IPS-18a (cell line): ENCODE data around the gene POU2F1.

ENCODE experiments used
- H3K27ac ChIP-seq: one replicate; pipeline ENCODE4 v1.5.1; 2013; ENCODE audit warnings: low read length
- H3K27me3 ChIP-seq: one replicate; pipeline ENCODE4 v1.6.1; 2013; ENCODE audit warnings: mild to moderate bottlenecking, low read length; ENCODE audit not compliant: control insufficient read depth, insufficient read depth
- H3K36me3 ChIP-seq: one replicate; pipeline ENCODE4 v1.6.1; 2013; ENCODE audit warnings: low read depth, low read length; ENCODE audit not compliant: control insufficient read depth
- H3K4me1 ChIP-seq: one replicate; pipeline ENCODE4 v1.6.1; 2013; ENCODE audit warnings: low read depth, low read length; ENCODE audit not compliant: control insufficient read depth
- H3K4me3 ChIP-seq: one replicate; pipeline ENCODE4 v1.5.1; 2013; ENCODE audit warnings: low read length
- H3K9ac ChIP-seq: one replicate; pipeline ENCODE4 v1.6.1; 2013; ENCODE audit warnings: mild to moderate bottlenecking, low read length, moderate library complexity
- H3K9me3 ChIP-seq: one replicate; pipeline ENCODE4 v1.6.1; 2013; ENCODE audit warnings: low read depth, low read length; ENCODE audit not compliant: control insufficient read depth

The POU2F1 gene

DNA sequence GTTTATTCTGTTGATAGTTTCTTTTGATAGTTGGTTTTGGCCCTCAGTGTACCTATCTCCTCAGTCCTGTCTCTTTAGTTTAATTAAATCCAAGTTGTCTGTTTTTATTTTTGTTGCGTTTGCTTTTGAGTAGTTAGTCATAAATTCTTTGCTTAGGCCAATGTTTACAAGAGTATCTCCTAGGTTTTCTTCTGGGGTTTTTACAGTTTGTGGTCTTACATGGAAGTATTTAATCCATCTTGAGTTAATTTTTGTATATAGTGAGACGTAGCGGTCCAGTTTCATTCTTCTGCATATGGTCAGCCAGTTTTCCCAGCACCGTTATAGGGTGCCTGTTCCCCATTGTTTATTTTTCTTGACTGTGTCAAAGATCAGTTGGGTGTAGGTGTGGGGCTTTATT lies 139.4 kb downstream of the POU2F1 start:
- Histone ChIP-seq H3K27me3 (no peaks in the 10 kb centered on the region), H3K9me3 (no peaks in the 10 kb centered on the region), H3K4me3 (no peak overlapping the region), H3K4me1 (peaks cover 4% of the 10 kb centered on the region), H3K36me3 (no peaks in the 10 kb centered on the region), H3K9ac (no peak overlapping the region), H3K27ac (no peak overlapping the region)

DNA sequence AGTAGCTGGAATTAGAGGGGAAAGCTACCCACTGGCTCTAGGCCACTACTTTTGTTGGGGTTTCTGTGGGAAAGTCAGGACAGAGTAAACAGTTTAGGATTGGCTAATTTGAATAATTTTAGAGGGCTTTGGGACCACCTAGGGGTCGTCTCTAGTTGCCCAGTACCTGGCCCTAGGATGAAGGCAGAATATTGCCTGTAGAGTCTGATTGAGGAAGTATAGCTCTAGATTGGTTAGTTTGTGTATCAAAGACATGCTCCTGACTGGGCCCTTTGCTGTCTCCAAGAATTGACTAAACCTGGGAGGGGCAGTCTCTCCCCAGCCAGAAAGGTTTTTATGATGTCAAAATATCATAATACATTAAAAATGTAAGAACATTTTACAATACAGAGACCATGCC lies 142.0 kb downstream of the POU2F1 start:
- H3K4me3 ChIP-seq = no peak overlapping the region
- H3K27ac ChIP-seq = no peak overlapping the region
- no peaks in the 10 kb centered on the region for H3K27me3 ChIP-seq
- H3K9ac ChIP-seq = no peak overlapping the region
- no peaks in the 10 kb centered on the region for H3K9me3 ChIP-seq
- peaks cover 6% of the 10 kb centered on the region for H3K36me3 ChIP-seq
- H3K4me1 ChIP-seq = peaks cover 10% of the 10 kb centered on the region

DNA sequence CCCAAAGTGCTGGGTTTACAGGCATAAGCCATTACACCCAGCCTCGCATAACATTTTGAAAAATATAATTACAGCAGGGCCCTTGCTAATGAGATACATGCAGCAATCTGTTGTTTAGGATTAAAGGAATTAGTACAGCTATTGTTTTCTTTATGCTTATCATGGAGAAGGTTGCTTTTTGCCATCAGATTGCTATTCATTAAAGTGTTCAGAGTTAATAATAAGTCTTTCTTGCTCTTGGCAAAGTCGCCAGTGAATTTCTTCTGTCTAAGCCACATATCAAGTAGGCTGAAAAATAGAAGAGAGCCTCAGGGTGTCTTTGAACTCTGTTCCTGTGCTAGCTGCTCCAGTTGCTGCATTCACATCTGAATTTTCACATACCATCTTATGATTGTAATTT lies 144.1 kb downstream of the POU2F1 start:
- Histone ChIP-seq H3K4me3 (no peak overlapping the region), H3K36me3 (peaks cover 6% of the 10 kb centered on the region), H3K9ac (no peak overlapping the region), H3K27ac (no peak overlapping the region), H3K4me1 (peaks cover 10% of the 10 kb centered on the region), H3K27me3 (no peaks in the 10 kb centered on the region), H3K9me3 (no peaks in the 10 kb centered on the region)

DNA sequence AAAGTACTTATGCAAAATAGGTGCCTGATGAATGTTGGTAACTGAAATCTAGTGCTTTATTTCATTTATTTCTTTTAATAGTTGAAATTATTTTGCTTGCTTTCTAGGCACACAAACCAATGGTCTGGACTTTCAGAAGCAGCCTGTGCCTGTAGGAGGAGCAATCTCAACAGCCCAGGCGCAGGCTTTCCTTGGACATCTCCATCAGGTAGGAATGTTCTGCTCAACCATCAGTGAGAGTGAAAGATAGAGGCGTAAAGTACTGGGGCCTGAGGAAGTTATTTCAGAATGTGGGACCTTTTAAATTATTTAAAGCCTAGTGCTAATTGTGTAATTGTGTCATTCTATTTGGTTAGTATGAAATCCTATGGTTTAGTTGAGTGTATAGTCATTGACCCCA lies 144.7 kb downstream of the POU2F1 start:
- no peaks in the 10 kb centered on the region for H3K9me3 ChIP-seq
- H3K36me3 ChIP-seq = peaks cover 6% of the 10 kb centered on the region
- H3K9ac ChIP-seq = no peak overlapping the region

DNA sequence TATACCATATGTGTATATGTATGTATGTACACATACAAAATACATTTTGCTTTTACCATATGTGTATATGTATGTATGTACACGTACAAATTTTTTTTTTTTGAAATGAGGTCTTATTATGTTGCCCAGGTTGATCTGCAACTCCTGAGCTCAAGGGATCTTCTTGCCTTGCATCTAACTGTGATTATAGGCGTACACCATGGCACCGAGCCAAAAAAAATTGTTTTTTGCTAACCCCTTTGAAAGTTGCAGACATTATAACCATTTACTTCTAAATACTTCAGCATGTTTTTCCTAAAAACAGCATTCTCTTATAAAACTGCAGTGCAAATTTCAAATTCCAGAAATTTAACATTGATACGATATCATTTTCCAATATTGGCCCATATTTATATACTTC lies 147.0 kb downstream of the POU2F1 start:
- Histone ChIP-seq H3K27ac (no peak overlapping the region), H3K9ac (no peak overlapping the region), H3K27me3 (no peaks in the 10 kb centered on the region), H3K36me3 (peaks cover 14% of the 10 kb centered on the region), H3K9me3 (no peaks in the 10 kb centered on the region), H3K4me3 (no peak overlapping the region), H3K4me1 (peaks cover 6% of the 10 kb centered on the region)

More for the DNA sequence above, 144.7 kb downstream of the POU2F1 start:
- Histone ChIP-seq H3K4me3 (no peak overlapping the region), H3K27me3 (no peaks in the 10 kb centered on the region), H3K27ac (no peak overlapping the region), H3K4me1 (peaks cover 10% of the 10 kb centered on the region)

DNA sequence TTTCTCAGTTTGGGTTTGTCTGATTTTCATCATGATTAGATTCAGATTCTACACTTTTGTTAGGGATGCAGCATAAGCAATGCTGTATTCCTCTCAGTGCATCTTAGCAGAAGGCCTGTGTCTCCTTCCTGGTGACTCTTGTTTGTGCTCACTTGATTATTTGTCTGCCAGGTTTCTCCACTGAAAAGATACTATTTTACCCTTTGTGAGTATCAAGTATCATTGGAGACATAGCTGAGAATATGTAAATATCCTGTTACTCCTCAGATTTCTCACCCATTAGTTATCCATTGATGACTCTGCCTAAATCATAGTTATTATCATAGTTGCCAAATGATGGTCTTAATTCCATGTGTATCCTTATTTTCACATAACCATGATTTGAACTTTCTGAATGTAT lies 148.5 kb downstream of the POU2F1 start:
- no peak overlapping the region for H3K9ac ChIP-seq
- no peak overlapping the region for H3K27ac ChIP-seq
- H3K36me3 ChIP-seq = peaks cover 14% of the 10 kb centered on the region
- H3K9me3 ChIP-seq = no peaks in the 10 kb centered on the region
- H3K4me1 ChIP-seq = peaks cover 17% of the 10 kb centered on the region
- no peak overlapping the region for H3K4me3 ChIP-seq
- no peaks in the 10 kb centered on the region for H3K27me3 ChIP-seq

DNA sequence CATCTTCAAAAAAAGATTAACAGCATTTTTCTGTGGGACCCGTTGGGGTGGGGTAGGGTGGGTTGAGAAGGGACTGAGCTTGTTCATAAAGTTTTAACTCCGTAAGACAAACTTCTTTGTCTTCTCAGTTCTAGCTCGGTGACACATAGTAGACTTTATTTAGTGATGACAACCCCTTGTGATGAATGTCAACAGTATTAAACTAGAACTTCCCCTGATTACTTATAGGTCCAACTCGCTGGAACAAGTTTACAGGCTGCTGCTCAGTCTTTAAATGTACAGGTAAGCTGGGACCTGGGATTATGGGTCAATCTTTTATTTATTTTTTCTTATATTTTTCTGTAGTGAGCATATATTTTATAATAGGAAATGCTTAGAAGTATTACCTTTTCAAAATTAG lies 149.2 kb downstream of the POU2F1 start:
- no peak overlapping the region for H3K9ac ChIP-seq
- H3K36me3 ChIP-seq = peaks cover 14% of the 10 kb centered on the region

DNA sequence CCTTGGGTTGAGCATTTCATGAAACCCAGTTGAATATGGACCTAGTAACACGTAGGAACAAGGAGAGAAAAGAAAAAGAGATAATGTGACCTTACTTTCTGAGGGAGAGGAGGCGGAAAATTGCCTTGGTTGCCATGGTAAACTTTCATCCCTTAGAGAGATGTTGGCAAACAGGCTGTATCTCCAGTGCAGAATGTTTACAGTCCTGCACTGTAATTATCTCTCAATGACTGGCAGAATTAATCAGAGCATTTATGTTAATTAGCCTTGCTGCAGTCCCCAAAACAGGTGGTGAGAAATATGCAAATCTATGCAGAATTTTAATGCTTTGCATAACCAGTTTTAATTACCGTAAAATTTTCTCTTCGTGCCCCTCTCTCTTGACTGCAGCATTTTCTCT lies 150.3 kb downstream of the POU2F1 start:
- H3K4me3 ChIP-seq = no peak overlapping the region
- no peak overlapping the region for H3K27ac ChIP-seq
- no peaks in the 10 kb centered on the region for H3K27me3 ChIP-seq
- H3K9ac ChIP-seq = no peak overlapping the region
- H3K9me3 ChIP-seq = no peaks in the 10 kb centered on the region
- peaks cover 14% of the 10 kb centered on the region for H3K36me3 ChIP-seq
- peaks cover 12% of the 10 kb centered on the region for H3K4me1 ChIP-seq

More for the DNA sequence above, 149.2 kb downstream of the POU2F1 start:
- peaks cover 17% of the 10 kb centered on the region for H3K4me1 ChIP-seq
- H3K4me3 ChIP-seq = no peak overlapping the region
- H3K9me3 ChIP-seq = no peaks in the 10 kb centered on the region
- no peaks in the 10 kb centered on the region for H3K27me3 ChIP-seq
- no peak overlapping the region for H3K27ac ChIP-seq

DNA sequence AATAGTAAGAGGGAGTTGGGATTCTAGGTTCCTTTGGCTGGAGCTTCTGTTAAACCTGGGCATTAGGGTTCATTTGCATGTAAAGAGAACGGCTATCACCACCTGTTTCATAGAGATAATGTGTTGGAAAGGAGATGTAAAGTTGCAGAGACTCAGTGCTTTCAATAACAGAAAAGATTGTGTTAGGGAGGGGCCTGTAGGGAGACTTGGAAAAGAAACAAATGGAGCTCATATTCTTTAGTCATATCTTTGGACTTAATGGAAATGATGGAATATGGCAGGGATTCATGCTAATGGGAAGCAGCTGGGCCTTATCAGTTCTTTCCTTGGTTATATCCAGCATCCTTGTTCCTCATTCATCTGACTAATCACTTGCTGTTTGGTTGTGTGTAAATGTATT lies 152.7 kb downstream of the POU2F1 start:
- Histone ChIP-seq H3K4me3 (no peak overlapping the region), H3K4me1 (peaks cover 12% of the 10 kb centered on the region), H3K27me3 (no peaks in the 10 kb centered on the region), H3K9ac (no peak overlapping the region), H3K9me3 (no peaks in the 10 kb centered on the region), H3K36me3 (peaks cover 25% of the 10 kb centered on the region), H3K27ac (no peak overlapping the region)

DNA sequence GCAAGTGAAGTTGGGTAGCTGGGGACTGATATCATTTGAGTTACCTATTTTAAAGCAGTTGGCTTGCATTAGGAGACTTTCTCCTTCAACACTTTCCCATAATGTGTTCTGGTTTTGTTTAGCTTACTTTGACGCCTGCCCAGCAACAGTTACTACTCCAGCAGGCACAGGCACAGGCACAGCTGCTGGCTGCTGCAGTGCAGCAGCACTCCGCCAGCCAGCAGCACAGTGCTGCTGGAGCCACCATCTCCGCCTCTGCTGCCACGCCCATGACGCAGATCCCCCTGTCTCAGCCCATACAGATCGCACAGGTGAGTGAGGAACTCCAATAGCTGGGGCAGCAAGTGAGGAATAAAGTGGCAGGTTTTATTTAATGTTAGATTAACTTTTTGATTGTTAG lies 153.3 kb downstream of the POU2F1 start:
- no peaks in the 10 kb centered on the region for H3K27me3 ChIP-seq
- H3K4me3 ChIP-seq = no peak overlapping the region
- peaks cover 12% of the 10 kb centered on the region for H3K4me1 ChIP-seq
- H3K9me3 ChIP-seq = no peaks in the 10 kb centered on the region
- peaks cover 25% of the 10 kb centered on the region for H3K36me3 ChIP-seq
- no peak overlapping the region for H3K27ac ChIP-seq
- H3K9ac ChIP-seq = no peak overlapping the region

DNA sequence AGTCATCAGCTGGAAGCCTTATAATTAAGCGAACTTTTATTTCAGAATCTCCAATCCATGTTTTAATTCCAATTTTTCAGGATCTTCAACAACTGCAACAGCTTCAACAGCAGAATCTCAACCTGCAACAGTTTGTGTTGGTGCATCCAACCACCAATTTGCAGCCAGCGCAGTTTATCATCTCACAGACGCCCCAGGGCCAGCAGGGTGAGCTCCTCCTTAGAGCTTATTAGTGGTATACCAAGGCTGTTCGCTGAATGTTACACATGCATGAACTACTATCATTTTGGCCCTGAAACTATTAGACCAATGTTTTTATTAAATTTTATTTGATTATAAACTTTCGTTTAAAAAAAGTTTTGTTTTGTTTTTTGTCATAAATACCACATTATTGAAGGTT lies 155.3 kb downstream of the POU2F1 start:
- Histone ChIP-seq H3K36me3 (peaks cover 25% of the 10 kb centered on the region), H3K9ac (no peak overlapping the region), H3K9me3 (no peaks in the 10 kb centered on the region), H3K27me3 (no peaks in the 10 kb centered on the region), H3K4me1 (peaks cover 12% of the 10 kb centered on the region), H3K27ac (no peak overlapping the region), H3K4me3 (no peak overlapping the region)

DNA sequence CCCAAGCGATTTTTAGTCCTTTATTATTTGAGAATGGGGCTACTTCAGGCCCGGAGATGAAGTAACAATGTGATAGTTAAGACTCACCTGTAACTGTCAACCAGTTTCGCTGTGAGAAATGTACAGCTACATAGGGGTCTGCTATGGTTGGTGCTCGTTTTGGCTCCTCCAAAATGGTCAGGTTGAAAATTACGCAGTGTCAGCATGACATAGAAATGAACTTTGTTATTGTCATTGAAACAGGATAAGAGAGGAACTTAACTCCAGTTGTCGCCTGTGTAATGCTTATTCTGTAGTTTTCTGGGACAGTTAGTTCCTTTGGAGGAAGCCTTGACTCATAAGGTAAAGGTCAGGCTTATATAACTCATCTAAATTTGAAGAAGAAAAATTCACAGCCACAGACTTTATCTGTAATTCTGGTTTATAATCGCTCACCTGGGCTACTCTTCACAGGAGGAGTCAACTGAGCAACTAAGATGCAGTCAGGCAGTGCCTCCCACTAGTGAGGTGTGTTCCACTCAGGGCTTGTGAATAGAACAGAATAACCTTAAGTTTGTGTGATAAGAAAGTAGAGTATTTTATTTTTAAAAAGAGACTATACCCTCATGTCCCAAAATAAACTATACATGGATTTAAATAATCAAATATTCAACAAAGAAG lies 166.7 kb downstream of the POU2F1 start:
- Histone ChIP-seq H3K27ac (no peak overlapping the region), H3K9ac (no peak overlapping the region), H3K27me3 (no peaks in the 10 kb centered on the region), H3K36me3 (peaks cover 52% of the 10 kb centered on the region), H3K9me3 (no peaks in the 10 kb centered on the region), H3K4me3 (no peak overlapping the region), H3K4me1 (no peaks in the 10 kb centered on the region)
